Skeletal muscle tissue (tissue), 4 donors: ENCODE results near the gene OR52A5. TPM values are rescaled to one million over a fixed set of nuclear protein-coding genes. Genes with fewer than 3 reads are reported as not detected.
"Not testable (repeated sequence)": the region's sequence is repeated elsewhere in the genome, so short reads cannot be mapped to it uniquely, and the experiment has no call there.

Experiments
- H3K27ac ChIP-seq: one replicate; pipeline ENCODE4 v1.7.0; 2013; ENCODE audit warnings: mild to moderate bottlenecking, low read depth, low read length, inconsistent platforms
- H3K27me3 ChIP-seq, 3 donors: one replicate each; pipeline ENCODE4 v1.7.0; 2013; ENCODE audit warnings: low read length in 3 of 3; ENCODE audit not compliant: control insufficient read depth in 3 of 3, insufficient read depth in 3 of 3
- H3K36me3 ChIP-seq, 3 donors: one replicate each; pipeline ENCODE4 v1.7.0; 2013; ENCODE audit warnings: low read length in 3 of 3; ENCODE audit not compliant: control insufficient read depth in 3 of 3, insufficient read depth in 3 of 3
- H3K4me1 ChIP-seq, 3 donors: one replicate each; pipeline ENCODE4 v1.7.0; 2013; ENCODE audit warnings: low read length in 3 of 3, mild to moderate bottlenecking in 3 of 3; ENCODE audit not compliant: control insufficient read depth in 3 of 3, insufficient read depth in 3 of 3
- H3K4me3 ChIP-seq, 3 donors: one replicate each; pipeline ENCODE4 v1.7.0; 2013; ENCODE audit warnings: low read length in 3 of 3
- H3K9ac ChIP-seq, 3 donors: one replicate each; pipeline ENCODE4 v1.7.0; 2013; ENCODE audit warnings: low read length in 3 of 3, mild to moderate bottlenecking in 3 of 3, moderate library complexity in 2 of 3, low read depth in 1 of 3
- H3K9me3 ChIP-seq, 3 donors: one replicate each; pipeline ENCODE4 v1.7.0; 2013; ENCODE audit warnings: low read length in 3 of 3; ENCODE audit not compliant: control insufficient read depth in 3 of 3
- total RNA-seq: library from RNA; depleted of rRNA; stranded (reverse); fragments of >200 nt; gene quantifications from one replicate; pipeline ENCODE4 v1.2.3, GENCODE V29; 2014
- donor health status: Osteomylitis.

The OR52A5 gene
- not detected for total RNA-seq

- Histone ChIP-seq H3K9ac (no peak within 1 kb of the TSS), H3K4me1 (no peaks in the 10 kb centered on the region), H3K4me3 (no peak within 1 kb of the TSS), H3K9me3 (no peaks in the 10 kb centered on the region), H3K27me3 (no peaks in the 10 kb centered on the region), H3K27ac (no peak within 1 kb of the TSS), H3K36me3 (no peaks in the 10 kb centered on the region)
Measured at GRCh38 chr11:5137996-5138395, at the start of gene OR52A5. TSS of gene OR52A5 (minus strand) at chr11:5138356. CDS start at chr11:5132642, 5,714 bp downstream.

- Histone ChIP-seq H3K27me3 (no peaks in the 10 kb centered on the region), H3K9ac (no peak overlapping the region), H3K9me3 (no peaks in the 10 kb centered on the region), H3K36me3 (no peaks in the 10 kb centered on the region), H3K4me3 (no peak overlapping the region), H3K4me1 (no peaks in the 10 kb centered on the region), H3K27ac (no peak overlapping the region)
Measured at GRCh38 chr11:5178046-5178837, 40.1 kb upstream of the OR52A5 start.

GRCh38 chr11:5174934-5175333 lies 36.8 kb upstream of the OR52A5 start:
- Histone ChIP-seq H3K27me3 (no peaks in the 10 kb centered on the region), H3K4me3 (no peak overlapping the region), H3K9ac (no peak overlapping the region), H3K9me3 (no peaks in the 10 kb centered on the region), H3K27ac (no peak overlapping the region), H3K4me1 (no peaks in the 10 kb centered on the region), H3K36me3 (no peaks in the 10 kb centered on the region)

- Histone ChIP-seq H3K9ac (no peak overlapping the region), H3K4me1 (no peaks in the 10 kb centered on the region), H3K36me3 (no peaks in the 10 kb centered on the region), H3K4me3 (no peak overlapping the region), H3K9me3 (no peaks in the 10 kb centered on the region), H3K27me3 (no peaks in the 10 kb centered on the region), H3K27ac (no peak overlapping the region)
Measured at GRCh38 chr11:5171856-5172255, 33.7 kb upstream of the OR52A5 start.

- H3K4me1 ChIP-seq, H3K4me3 ChIP-seq, H3K9ac ChIP-seq, H3K27ac ChIP-seq, H3K9me3 ChIP-seq, H3K36me3 ChIP-seq, H3K27me3 ChIP-seq: not testable (repeated sequence)
Measured at GRCh38 chr11:5165898-5166297, 27.7 kb upstream of the OR52A5 start.

GRCh38 chr11:5164807-5165206 lies 26.7 kb upstream of the OR52A5 start:
- H3K4me3 ChIP-seq, H3K36me3 ChIP-seq, H3K9me3 ChIP-seq, H3K9ac ChIP-seq, H3K27me3 ChIP-seq, H3K27ac ChIP-seq, H3K4me1 ChIP-seq: not testable (repeated sequence)

GRCh38 chr11:5161045-5161444 lies 22.9 kb upstream of the OR52A5 start:
- H3K27me3 ChIP-seq, H3K27ac ChIP-seq, H3K9ac ChIP-seq, H3K9me3 ChIP-seq, H3K4me1 ChIP-seq, H3K36me3 ChIP-seq, H3K4me3 ChIP-seq: not testable (repeated sequence)

GRCh38 chr11:5160217-5160616 lies 22.1 kb upstream of the OR52A5 start:
- H3K27me3 ChIP-seq, H3K9me3 ChIP-seq, H3K36me3 ChIP-seq, H3K4me1 ChIP-seq, H3K27ac ChIP-seq, H3K9ac ChIP-seq, H3K4me3 ChIP-seq: not testable (repeated sequence)

- Histone ChIP-seq H3K4me3 (no peak overlapping the region), H3K36me3 (no peaks in the 10 kb centered on the region), H3K9ac (no peak overlapping the region), H3K27me3 (no peaks in the 10 kb centered on the region), H3K9me3 (no peaks in the 10 kb centered on the region), H3K27ac (no peak overlapping the region), H3K4me1 (no peaks in the 10 kb centered on the region)
Measured at GRCh38 chr11:5159806-5160205, 21.6 kb upstream of the OR52A5 start.

- no peaks in the 10 kb centered on the region for H3K36me3 ChIP-seq
- no peaks in the 10 kb centered on the region for H3K27me3 ChIP-seq
- no peaks in the 10 kb centered on the region for H3K9me3 ChIP-seq
- H3K4me1 ChIP-seq = no peaks in the 10 kb centered on the region
- H3K9ac ChIP-seq = no peak within 1 kb of the TSS
- H3K4me3 ChIP-seq = no peak within 1 kb of the TSS
- H3K27ac ChIP-seq = no peak within 1 kb of the TSS
Measured at GRCh38 chr11:5154657-5155056, 16.5 kb upstream of the OR52A5 start, which contains the start of gene OR52A1. TSS of gene OR52A1 (minus strand) at chr11:5154757. CDS start at chr11:5152369, 2,388 bp downstream.
